Lower leg skin (tissue), 4 donors: Measurements from ENCODE around the gene NBAS. TPM values are rescaled to one million over a fixed set of nuclear protein-coding genes. Genes with fewer than 3 reads are reported as not detected.

Experiments
- DNase-seq, 2 donors: peaks; one replicate each; pipeline ENCODE4 v3.0.0-alpha.2; 2019; ENCODE audit warnings: low spot score in 2 of 2
- H3K4me3 ChIP-seq: fragments of 200-600 bp; sonication (generic); 2 replicates; pipeline ENCODE4 v1.5.1; 2017; ENCODE audit warnings: mild to moderate bottlenecking, low read depth; ENCODE audit not compliant: poor library complexity, severe bottlenecking
- POLR2A ChIP-seq, 2 donors: fragments of 450-650 bp; IDR thresholded peaks; one replicate each; pipeline ENCODE4 v1.6.1; 2016 to 2017; ENCODE audit warnings: antibody characterized with exemption in 2 of 2, mild to moderate bottlenecking in 1 of 2, moderate library complexity in 1 of 2
- WGBS, 2 donors: methylation state at CpG; one replicate each; pipeline ENCODE4 v1.1.5; 2018; 5-methylcytosine and 5-hydroxymethylcytosine counted together
- intact Hi-C: fragments of 100-400 bp; cut with DNase I; formaldehyde crosslinking; loops from one replicate; pipeline ENCODE4 v1.15.0; 2023; ENCODE audit warnings: low total_unique reads
- total RNA-seq, 4 donors: library from RNA; depleted of rRNA; stranded (reverse); fragments of >200 nt; gene quantifications; one replicate each; pipeline ENCODE4 v1.1.0, GENCODE V29; 2016
- TF ChIP-seq, protein P1 (sequence below), 3 donors: fragments of 450-650 bp; IDR thresholded peaks; one replicate each; pipeline ENCODE4 v1.5.1; 2016; ENCODE audit warnings: antibody characterized with exemption in 3 of 3, mild to moderate bottlenecking in 3 of 3, moderate library complexity in 2 of 3

Gene NBAS
- total RNA-seq, 4 donors from 2014 or later = 26.6 to 40.2 (median 38.3) TPM

DNA sequence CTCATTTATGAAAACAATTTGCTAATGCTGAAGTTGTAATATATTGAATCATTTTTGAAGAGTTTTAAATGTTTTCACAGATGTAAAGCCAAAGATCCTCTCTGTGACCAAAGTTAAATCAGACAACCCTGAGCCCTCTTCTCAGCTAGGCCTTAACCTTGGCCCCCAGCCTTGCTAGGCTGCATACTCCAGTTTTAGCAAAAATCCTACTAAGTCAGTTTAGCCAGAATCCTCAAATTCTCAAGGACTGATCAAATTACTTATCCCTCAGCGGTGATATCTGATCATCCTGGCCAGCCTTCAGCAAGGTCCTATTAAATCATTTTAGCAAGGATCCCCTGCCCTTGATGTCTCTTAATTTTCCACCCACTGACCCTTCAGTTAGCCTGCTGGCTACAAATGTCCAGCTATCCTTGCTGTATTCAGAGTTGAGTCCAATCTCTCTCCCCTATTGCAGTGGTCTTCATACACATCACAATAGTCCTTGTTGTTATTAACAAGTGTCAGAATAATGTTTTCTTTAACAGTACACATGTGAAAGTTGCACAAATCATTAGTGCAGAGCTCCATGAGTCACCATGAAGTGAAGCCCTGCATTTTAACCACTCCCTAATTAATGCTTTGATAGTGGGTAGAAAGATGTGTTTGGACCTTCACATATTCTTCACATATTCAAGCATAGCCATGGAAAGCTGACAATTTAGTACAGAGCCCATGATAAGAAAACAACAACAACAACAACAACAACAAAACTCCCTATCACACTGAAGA is 206.4 kb downstream of the NBAS start:
- no peak overlapping the region for H3K4me3 ChIP-seq
- DNase-seq = no peak
- TF ChIP-seq, protein P1, sequence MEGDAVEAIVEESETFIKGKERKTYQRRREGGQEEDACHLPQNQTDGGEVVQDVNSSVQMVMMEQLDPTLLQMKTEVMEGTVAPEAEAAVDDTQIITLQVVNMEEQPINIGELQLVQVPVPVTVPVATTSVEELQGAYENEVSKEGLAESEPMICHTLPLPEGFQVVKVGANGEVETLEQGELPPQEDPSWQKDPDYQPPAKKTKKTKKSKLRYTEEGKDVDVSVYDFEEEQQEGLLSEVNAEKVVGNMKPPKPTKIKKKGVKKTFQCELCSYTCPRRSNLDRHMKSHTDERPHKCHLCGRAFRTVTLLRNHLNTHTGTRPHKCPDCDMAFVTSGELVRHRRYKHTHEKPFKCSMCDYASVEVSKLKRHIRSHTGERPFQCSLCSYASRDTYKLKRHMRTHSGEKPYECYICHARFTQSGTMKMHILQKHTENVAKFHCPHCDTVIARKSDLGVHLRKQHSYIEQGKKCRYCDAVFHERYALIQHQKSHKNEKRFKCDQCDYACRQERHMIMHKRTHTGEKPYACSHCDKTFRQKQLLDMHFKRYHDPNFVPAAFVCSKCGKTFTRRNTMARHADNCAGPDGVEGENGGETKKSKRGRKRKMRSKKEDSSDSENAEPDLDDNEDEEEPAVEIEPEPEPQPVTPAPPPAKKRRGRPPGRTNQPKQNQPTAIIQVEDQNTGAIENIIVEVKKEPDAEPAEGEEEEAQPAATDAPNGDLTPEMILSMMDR (IDR thresholded peaks at IDR 0.05) = no peak
- no peak for TF ChIP-seq POLR2A (IDR thresholded peaks at IDR 0.05)
- 64 to 85% methylated on average over 1 of the region's 1 CpG for WGBS, 2 donors
- intact Hi-C loops = no loop called here

DNA sequence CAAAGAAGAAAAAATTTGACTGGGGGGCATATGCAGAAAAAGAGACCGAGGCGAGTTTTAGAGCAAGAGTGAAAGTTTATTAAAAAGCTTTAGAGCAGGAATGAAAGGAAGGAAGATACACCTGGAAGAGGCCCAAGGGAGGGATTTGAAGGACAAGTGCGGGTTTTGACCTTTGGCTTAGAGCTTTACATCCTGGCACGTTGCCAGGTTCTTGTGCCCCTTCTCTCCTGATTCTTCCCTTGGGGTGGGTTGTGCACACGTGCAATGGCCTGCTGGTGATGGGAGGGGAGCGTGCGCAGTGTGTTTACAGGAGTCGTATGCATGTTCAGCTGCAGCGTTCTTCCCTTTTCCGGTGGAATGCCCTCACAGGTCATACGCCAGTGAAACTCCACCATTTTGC is 208.8 kb downstream of the NBAS start:
- TF ChIP-seq POLR2A (IDR thresholded peaks at IDR 0.05) = no peak
- TF ChIP-seq, protein P1 (IDR thresholded peaks at IDR 0.05) = no peak
- intact Hi-C loops = no loop called here
- 89 to 92% methylated on average over 11 of the region's 11 CpGs for WGBS, 2 donors
- no peak overlapping the region for H3K4me3 ChIP-seq
- no peak for DNase-seq

DNA sequence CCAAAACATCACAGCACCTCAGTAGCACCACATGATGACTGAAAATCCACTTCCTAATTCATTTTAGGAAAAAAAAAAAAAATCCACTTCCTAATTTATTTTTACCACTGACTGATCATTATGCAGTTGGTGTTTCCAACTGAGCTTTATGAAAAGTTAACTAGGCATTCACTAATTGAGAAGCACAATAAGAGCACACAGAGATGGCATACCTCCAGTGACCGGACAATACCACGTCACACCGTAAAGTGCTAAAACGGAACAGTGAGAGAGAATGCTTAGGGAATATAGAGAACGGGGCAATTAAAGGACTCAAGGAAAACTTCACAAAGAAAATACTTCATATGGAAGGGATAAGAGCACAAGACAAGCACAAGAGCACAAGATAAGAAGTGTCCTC is 212.5 kb downstream of the NBAS start:
- WGBS, 2 donors = 90 to 93% methylated on average over 5 of the region's 5 CpGs
- intact Hi-C loops = no loop called here

DNA sequence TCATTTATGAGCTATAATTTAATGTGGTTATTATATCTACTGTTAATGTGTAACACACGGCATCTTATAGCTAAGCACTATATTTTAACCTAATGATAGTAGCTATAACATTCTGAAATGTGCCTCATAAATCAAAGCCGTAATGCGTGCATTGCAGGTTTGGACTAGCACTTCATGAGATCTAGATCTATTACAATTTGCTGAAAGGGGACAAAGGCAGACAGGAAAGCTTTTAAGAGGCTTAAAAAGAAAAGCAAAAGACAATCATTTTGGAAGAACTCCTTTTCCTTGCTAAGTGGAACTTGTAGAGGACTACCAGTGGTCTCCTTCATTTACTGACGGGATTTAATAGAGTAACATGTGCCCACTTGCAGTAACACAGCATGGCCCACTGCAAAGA is 213.1 kb downstream of the NBAS start:
- no peak for DNase-seq
- TF ChIP-seq, protein P1 (IDR thresholded peaks at IDR 0.05) = no peak
- TF ChIP-seq POLR2A (IDR thresholded peaks at IDR 0.05) = no peak
- 64 to 76% methylated on average over 4 of the region's 4 CpGs for WGBS, 2 donors
- intact Hi-C loops = no loop called here
- no peak overlapping the region for H3K4me3 ChIP-seq

More for the DNA sequence above, 212.5 kb downstream of the NBAS start:
- TF ChIP-seq, protein P1 (IDR thresholded peaks at IDR 0.05) = no peak
- TF ChIP-seq POLR2A (IDR thresholded peaks at IDR 0.05) = no peak
- no peak overlapping the region for H3K4me3 ChIP-seq
- DNase-seq = no peak

DNA sequence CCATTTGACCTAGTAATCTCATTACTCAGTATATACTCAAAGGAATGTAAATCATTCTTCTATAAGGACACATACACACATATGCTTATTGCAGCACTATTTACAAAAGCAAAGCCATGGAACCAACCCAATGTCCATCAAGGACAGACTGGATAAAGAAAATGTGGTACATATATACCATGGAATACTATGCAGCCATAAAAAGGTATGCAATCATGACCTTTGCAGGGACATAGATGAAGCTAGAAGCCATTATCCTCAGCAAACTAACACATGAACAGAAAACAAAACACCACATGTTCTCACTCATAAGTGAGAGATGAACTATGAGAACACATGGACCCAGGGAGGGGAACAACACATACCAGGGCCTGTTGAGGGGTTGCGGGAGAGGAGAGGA is 214.5 kb downstream of the NBAS start:
- TF ChIP-seq, protein P1 (IDR thresholded peaks at IDR 0.05) = no peak
- no peak for TF ChIP-seq POLR2A (IDR thresholded peaks at IDR 0.05)
- 96 to 100% methylated on average over 1 of the region's 1 CpG for WGBS, 2 donors
- H3K4me3 ChIP-seq = no peak overlapping the region
- no peak for DNase-seq
- intact Hi-C loops = no loop called here
